GM12878 (cell line): ENCODE results near the gene ADAMTS2. TPM values are rescaled to one million over a fixed set of nuclear protein-coding genes. Genes with fewer than 3 reads are reported as not detected.

Source experiments
- ATAC-seq: fragments of 200-7000 bp; cut with Tn5 transposase; 3 replicates; pipeline ENCODE4 v1.9.1; 2020; ENCODE audit warnings: mild to moderate bottlenecking, moderate library complexity
- BruUV-seq: library from RNA; stranded (reverse); fragments of 400-500 nt; replicated peaks from 2 replicates; lab custom pipeline; 2021; lab: Mats Ljungman, UMichigan
- CTCF ChIA-PET: fragments of 300-600 bp; sonication (Branson Sonifier 250); formaldehyde crosslinking; extraction: SDS; loops from one replicate; lab custom pipeline; 2021; ENCODE audit warnings: inconsistent platforms; lab: Yijun Ruan, JAX
- POLR2A ChIA-PET: fragments of 350-600 bp; formaldehyde crosslinking; extraction: SDS; loops from one replicate; lab custom pipeline; 2021; ENCODE audit warnings: inconsistent platforms; lab: Charles Lee
- RAD21 ChIA-PET: fragments of 300-600 bp; sonication (Branson Sonifier 250); formaldehyde crosslinking; loops from one replicate; lab custom pipeline; 2023; ENCODE audit warnings: antibody characterized with exemption; ENCODE audit not compliant: unreplicated experiment; lab: Charles Lee
- SMC1A ChIA-PET: fragments of 300-600 bp; sonication (Branson Sonifier 250); formaldehyde crosslinking; loops from one replicate; lab custom pipeline; 2023; ENCODE audit not compliant: unreplicated experiment, uncharacterized antibody; lab: Charles Lee
- DNase-seq: peaks from one replicate; pipeline ENCODE4 v3.0.0-alpha.2; 2011; ENCODE audit warnings: low read depth, low spot score
- FAIRE-seq: peaks from 3 replicates; lab custom pipeline; 2011; peaks lifted over from hg19 to GRCh38; lab: Jason Lieb, UNC
- H2AFZ ChIP-seq: 2 replicates; pipeline ENCODE4 v1.6.0; 2011; ENCODE audit warnings: low read depth, low read length, control low read depth; ENCODE audit not compliant: control insufficient read depth
- H3K27ac ChIP-seq: 2 replicates; pipeline ENCODE4 v1.5.1; 2011; ENCODE audit warnings: control low read depth; ENCODE audit not compliant: control insufficient read depth, insufficient read depth
- H3K27me3 ChIP-seq, 2 experiments: replicated peaks in 1 of 2; 2 replicates each; pipeline versions ENCODE4 v1.6.0 to v1.6.1; 2011; ENCODE audit warnings: low read length in 1 of 2; ENCODE audit not compliant: control insufficient read depth in 2 of 2, insufficient read depth in 2 of 2
- H3K36me3 ChIP-seq, 2 experiments: 2 replicates each; pipeline ENCODE4 v1.5.1; 2011; ENCODE audit warnings: low read length in 1 of 2; ENCODE audit not compliant: control insufficient read depth in 2 of 2, insufficient read depth in 2 of 2
- H3K4me1 ChIP-seq: 2 replicates; pipeline ENCODE4 v1.6.1; 2011; ENCODE audit warnings: mild to moderate bottlenecking, low read length, moderate library complexity, mixed read lengths; ENCODE audit not compliant: control insufficient read depth, insufficient read depth
- H3K4me2 ChIP-seq: 2 replicates; pipeline ENCODE4 v1.6.0; 2011; ENCODE audit warnings: control low read depth; ENCODE audit not compliant: control insufficient read depth, insufficient read depth
- H3K4me3 ChIP-seq: fragments of 200-600 bp; sonication (generic); 2 replicates; pipeline ENCODE4 v1.5.1; 2016
- H3K79me2 ChIP-seq: 2 replicates; pipeline ENCODE4 v1.6.0; 2011; ENCODE audit warnings: low read length; ENCODE audit not compliant: control insufficient read depth, insufficient read depth
- H3K9ac ChIP-seq: 2 replicates; pipeline ENCODE4 v1.8.0; 2011; ENCODE audit warnings: low read length, control low read depth, mixed read lengths; ENCODE audit not compliant: control insufficient read depth, insufficient read depth
- H3K9me3 ChIP-seq: replicated peaks from 3 replicates; pipeline ENCODE4 v1.5.1; 2011; ENCODE audit warnings: mild to moderate bottlenecking, low read length; ENCODE audit not compliant: control insufficient read depth, insufficient read depth
- H4K20me1 ChIP-seq: 2 replicates; pipeline ENCODE4 v1.6.0; 2011; ENCODE audit not compliant: control insufficient read depth, insufficient read depth
- BACH1 ChIP-seq: fragments of 450-650 bp; IDR thresholded peaks from 2 replicates; pipeline ENCODE4 v1.6.1; 2017; ENCODE audit warnings: mild to moderate bottlenecking, borderline replicate concordance
- CEBPB ChIP-seq, 2 experiments: fragments of 150-350 bp in 1 of 2; IDR thresholded peaks; 2 replicates each; pipeline ENCODE4 v1.6.1; 2012 to 2014; ENCODE audit warnings: low read depth in 2 of 2, low read length in 2 of 2, borderline replicate concordance in 1 of 2, inconsistent platforms in 1 of 2
- CHD1 ChIP-seq: IDR thresholded peaks from 2 replicates; pipeline ENCODE4 v1.6.1; 2012; ENCODE audit warnings: low read depth, low read length, improper control_type of control experiment
- CREM ChIP-seq: IDR thresholded peaks from 2 replicates; pipeline ENCODE4 v1.6.1; 2014; ENCODE audit warnings: antibody characterized with exemption, low read depth
- JUNB ChIP-seq: IDR thresholded peaks from 2 replicates; pipeline ENCODE4 v1.6.1; 2016; ENCODE audit warnings: antibody characterized with exemption, mild to moderate bottlenecking
- NBN ChIP-seq: fragments of 450-650 bp; IDR thresholded peaks from 2 replicates; pipeline ENCODE4 v1.6.1; 2016
- NR2C1 ChIP-seq: fragments of 450-650 bp; IDR thresholded peaks from 2 replicates; pipeline ENCODE4 v1.6.1; 2017; ENCODE audit warnings: antibody characterized with exemption, mild to moderate bottlenecking, moderate library complexity
- PAX5 ChIP-seq: IDR thresholded peaks from 2 replicates; pipeline ENCODE4 v1.6.1; 2011; ENCODE audit warnings: low read depth, low read length, borderline replicate concordance
- POLR2A ChIP-seq: IDR thresholded peaks from 2 replicates; pipeline ENCODE4 v1.6.1; 2011; ENCODE audit warnings: low read depth, mild to moderate bottlenecking, low read length
- RAD21 ChIP-seq: IDR thresholded peaks from 2 replicates; pipeline ENCODE4 v1.6.1; 2011; ENCODE audit warnings: mild to moderate bottlenecking, low read depth, low read length, moderate library complexity; ENCODE audit not compliant: insufficient read depth
- SMC3 ChIP-seq: IDR thresholded peaks from 2 replicates; pipeline ENCODE4 v1.6.1; 2011; ENCODE audit warnings: low read length, improper control_type of control experiment, borderline replicate concordance
- WRNIP1 ChIP-seq: IDR thresholded peaks from 2 replicates; pipeline ENCODE4 v1.6.1; 2011; ENCODE audit warnings: low read depth, low read length, improper control_type of control experiment, borderline replicate concordance
- ZNF384 ChIP-seq: IDR thresholded peaks from 2 replicates; pipeline ENCODE4 v1.6.1; 2012; ENCODE audit warnings: low read depth, mild to moderate bottlenecking, low read length, improper control_type of control experiment, borderline replicate concordance
- WGBS: methylation state at CpG from one replicate; pipeline ENCODE4 v1.1.6; 2016; ENCODE audit warnings: low lambda C conversion rate; ENCODE audit not compliant: insufficient replicate concordance, insufficient coverage; ENCODE audit errors: missing lambda C conversion rate; 5-methylcytosine and 5-hydroxymethylcytosine counted together
- in situ Hi-C: fragments of 300-500 bp; cut with MboI; formaldehyde crosslinking; loops from 9 replicates; pipeline ENCODE4 v1.14.3; 2018; ENCODE audit warnings: mixed read lengths
- intact Hi-C: fragments of 100-400 bp; cut with micrococcal nuclease; formaldehyde crosslinking; loops from one replicate; pipeline ENCODE4 v1.14.2; 2022; ENCODE audit not compliant: unreplicated experiment
- polyA plus RNA-seq, 11 experiments: library from polyadenylated mRNA; depleted of rRNA in 4 of 11; unstranded in 6 of 11; stranded (reverse) in 5 of 11; fragments of >200 nt; fragmentation: Nextera tagmentation in 4 of 11; fragmentation: Illumina TruSeq in 1 of 11; extraction: Ambion mirVana in 4 of 11; extraction: Trizol in 1 of 11; gene quantifications; 1 replicate in 1 of 11; 2 replicates in 10 of 11; pipeline versions ENCODE4 v1.2.1 to v1.2.3, GENCODE V29; 2011 to 2016; ENCODE audit warnings: inconsistent platforms in 2 of 11, missing spikeins in 2 of 11, low read depth in 1 of 11
- total RNA-seq, 4 experiments: library from RNA; depleted of rRNA in 3 of 4; stranded (reverse); fragments of >200 nt in 3 of 4; fragmentation: Illumina TruSeq in 1 of 4; extraction: Trizol in 1 of 4; gene quantifications; 2 replicates each; pipeline versions ENCODE4 v1.2.1 to v1.2.3, GENCODE V29; 2013 to 2021
- TF ChIP-seq, protein P1 (sequence below): fragments of 450-650 bp; IDR thresholded peaks from 2 replicates; pipeline ENCODE4 v1.6.1; 2016; ENCODE audit warnings: mild to moderate bottlenecking, moderate library complexity, borderline replicate concordance
- TF ChIP-seq, protein P2 (sequence below): fragments of 450-650 bp; IDR thresholded peaks from 2 replicates; pipeline ENCODE4 v1.6.1; 2017; ENCODE audit warnings: mild to moderate bottlenecking

ADAMTS2 gene
- total and polyA plus RNA-seq, 10 of the 15 experiments (the other 5 are each of a cell fraction or from before 2014, with no cell fraction given) = 0.03 to 0.05 TPM; not detected in 8

DNA sequence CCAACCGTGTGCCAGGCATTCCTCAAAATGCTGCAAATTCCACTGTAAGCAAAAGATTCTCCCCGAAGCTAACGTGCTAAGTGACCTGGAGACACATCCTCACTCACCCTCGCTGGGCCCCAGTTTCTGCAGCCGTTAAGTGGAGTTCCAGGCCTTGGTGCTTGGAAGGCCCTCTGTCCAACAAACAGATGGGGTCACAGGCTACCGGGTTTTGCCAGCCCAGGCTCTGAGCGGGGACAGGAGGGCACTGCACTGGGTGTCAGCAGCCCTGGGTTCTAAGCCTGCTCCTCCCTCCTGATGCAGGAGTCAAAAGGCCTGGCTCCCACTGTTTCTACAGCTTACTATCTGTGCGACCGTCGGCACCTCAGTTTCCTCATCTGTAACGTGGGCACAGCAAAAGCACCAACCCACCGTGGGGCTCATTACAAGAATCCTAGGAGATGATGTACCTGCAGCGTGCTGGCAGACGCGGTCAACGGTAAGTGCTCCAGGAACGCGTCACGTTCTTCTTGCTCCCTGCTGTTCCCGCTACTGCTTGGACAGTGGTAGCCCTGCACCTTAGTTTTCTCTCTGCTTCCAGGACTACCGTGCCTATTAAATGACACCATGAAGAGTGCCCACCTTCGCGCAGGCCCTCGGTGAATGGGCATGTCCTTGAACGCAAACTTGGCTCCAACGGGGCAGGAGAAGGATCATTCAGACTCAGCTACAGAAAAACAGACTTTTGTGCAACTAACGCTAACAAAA is 84.8 kb downstream of the ADAMTS2 start (continued):
- TF ChIP-seq, protein P1, sequence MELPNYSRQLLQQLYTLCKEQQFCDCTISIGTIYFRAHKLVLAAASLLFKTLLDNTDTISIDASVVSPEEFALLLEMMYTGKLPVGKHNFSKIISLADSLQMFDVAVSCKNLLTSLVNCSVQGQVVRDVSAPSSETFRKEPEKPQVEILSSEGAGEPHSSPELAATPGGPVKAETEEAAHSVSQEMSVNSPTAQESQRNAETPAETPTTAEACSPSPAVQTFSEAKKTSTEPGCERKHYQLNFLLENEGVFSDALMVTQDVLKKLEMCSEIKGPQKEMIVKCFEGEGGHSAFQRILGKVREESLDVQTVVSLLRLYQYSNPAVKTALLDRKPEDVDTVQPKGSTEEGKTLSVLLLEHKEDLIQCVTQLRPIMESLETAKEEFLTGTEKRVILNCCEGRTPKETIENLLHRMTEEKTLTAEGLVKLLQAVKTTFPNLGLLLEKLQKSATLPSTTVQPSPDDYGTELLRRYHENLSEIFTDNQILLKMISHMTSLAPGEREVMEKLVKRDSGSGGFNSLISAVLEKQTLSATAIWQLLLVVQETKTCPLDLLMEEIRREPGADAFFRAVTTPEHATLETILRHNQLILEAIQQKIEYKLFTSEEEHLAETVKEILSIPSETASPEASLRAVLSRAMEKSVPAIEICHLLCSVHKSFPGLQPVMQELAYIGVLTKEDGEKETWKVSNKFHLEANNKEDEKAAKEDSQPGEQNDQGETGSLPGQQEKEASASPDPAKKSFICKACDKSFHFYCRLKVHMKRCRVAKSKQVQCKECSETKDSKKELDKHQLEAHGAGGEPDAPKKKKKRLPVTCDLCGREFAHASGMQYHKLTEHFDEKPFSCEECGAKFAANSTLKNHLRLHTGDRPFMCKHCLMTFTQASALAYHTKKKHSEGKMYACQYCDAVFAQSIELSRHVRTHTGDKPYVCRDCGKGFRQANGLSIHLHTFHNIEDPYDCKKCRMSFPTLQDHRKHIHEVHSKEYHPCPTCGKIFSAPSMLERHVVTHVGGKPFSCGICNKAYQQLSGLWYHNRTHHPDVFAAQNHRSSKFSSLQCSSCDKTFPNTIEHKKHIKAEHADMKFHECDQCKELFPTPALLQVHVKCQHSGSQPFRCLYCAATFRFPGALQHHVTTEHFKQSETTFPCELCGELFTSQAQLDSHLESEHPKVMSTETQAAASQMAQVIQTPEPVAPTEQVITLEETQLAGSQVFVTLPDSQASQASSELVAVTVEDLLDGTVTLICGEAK = no peak
- no peak for TF ChIP-seq BACH1
- no peak for TF ChIP-seq JUNB
- no peak for TF ChIP-seq ZNF384

DNA sequence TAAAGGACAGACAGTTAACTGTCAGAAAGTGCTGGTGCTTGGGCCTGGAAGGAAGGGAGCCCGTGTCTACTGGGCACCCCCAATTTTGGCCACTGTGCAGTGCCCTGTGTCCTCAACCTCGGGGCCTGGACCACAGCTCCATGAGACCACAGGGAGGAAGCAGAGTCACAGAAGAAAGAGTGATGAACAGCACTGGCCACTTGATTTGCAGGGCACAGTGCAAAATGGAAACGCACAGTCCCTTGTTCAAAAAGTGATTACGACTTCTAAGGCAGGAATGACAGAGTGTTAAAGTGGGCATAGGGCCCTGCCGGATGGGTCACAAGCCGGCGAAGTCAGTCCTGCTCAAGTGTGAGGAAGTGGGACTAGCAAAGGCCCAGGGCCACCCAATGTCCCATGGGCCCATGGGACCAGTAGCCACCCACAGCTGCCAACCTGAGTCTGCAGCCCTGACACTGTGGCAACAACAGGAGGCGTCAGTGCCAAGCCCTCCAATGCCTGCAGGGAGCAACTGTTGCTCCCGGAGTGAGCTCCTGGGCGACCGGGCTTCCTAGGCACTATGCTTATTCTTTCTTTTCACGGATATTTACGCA is 85.4 kb downstream of the ADAMTS2 start:
- CTCF ChIA-PET = no interaction called here
- no peak for ATAC-seq
- Histone ChIP-seq H3K9me3 (no peaks in the 10 kb centered on the region; the same call in 2 of the 3 replicates), H3K79me2 (no peaks in the 10 kb centered on the region), H3K4me2 (no peak overlapping the region), H3K4me3 (no peak overlapping the region), H4K20me1 (no peaks in the 10 kb centered on the region)
- intact Hi-C loops = no loop called here
- RAD21 ChIA-PET = no interaction called here
- in situ Hi-C loops = no loop called here
- SMC1A ChIA-PET = no interaction called here
- no TSS peak for BruUV-seq
- TF ChIP-seq RAD21 (no peak), CEBPB (IDR thresholded peaks at IDR 0.05; ENCODE audit: borderline replicate concordance in 1 of 2, low read depth in 2 of 2, low read length in 2 of 2) (no peak), PAX5 (no peak), POLR2A (no peak), NR2C1 (no peak), CREM (no peak), WRNIP1 (no peak), SMC3 (no peak), CHD1 (no peak), NBN (no peak)
- TF ChIP-seq, protein P2, sequence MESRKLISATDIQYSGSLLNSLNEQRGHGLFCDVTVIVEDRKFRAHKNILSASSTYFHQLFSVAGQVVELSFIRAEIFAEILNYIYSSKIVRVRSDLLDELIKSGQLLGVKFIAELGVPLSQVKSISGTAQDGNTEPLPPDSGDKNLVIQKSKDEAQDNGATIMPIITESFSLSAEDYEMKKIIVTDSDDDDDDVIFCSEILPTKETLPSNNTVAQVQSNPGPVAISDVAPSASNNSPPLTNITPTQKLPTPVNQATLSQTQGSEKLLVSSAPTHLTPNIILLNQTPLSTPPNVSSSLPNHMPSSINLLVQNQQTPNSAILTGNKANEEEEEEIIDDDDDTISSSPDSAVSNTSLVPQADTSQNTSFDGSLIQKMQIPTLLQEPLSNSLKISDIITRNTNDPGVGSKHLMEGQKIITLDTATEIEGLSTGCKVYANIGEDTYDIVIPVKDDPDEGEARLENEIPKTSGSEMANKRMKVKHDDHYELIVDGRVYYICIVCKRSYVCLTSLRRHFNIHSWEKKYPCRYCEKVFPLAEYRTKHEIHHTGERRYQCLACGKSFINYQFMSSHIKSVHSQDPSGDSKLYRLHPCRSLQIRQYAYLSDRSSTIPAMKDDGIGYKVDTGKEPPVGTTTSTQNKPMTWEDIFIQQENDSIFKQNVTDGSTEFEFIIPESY = no peak
- TF ChIP-seq, all 136 proteins: peak for 0
- DNase-seq (no peak), FAIRE-seq (no peak)
- WGBS = 55% methylated on average over 13 of the region's 13 CpGs
- no peaks in the 10 kb centered on the region for H3K4me1 ChIP-seq
- H3K9ac ChIP-seq = no peak overlapping the region
- H3K36me3 ChIP-seq = no peaks in the 10 kb centered on the region
- POLR2A ChIA-PET = no interaction called here
- no peak overlapping the region for H2AFZ ChIP-seq
- H3K27me3 ChIP-seq = no peaks in the 10 kb centered on the region
- H3K27ac ChIP-seq = no peak overlapping the region
